ENCODE measurements around the gene PARS2.

- no peak for TF ChIP-seq SIN3A (IDR thresholded peaks at IDR 0.05; ENCODE audit: borderline replicate concordance, insufficient read depth, low read length)
- no peak for TF ChIP-seq TAF1 (IDR thresholded peaks at IDR 0.05; ENCODE audit: borderline replicate concordance, insufficient read depth, low read length)
- no peak for TF ChIP-seq POLR2AphosphoS5 (IDR thresholded peaks at IDR 0.05; ENCODE audit: low read depth, low read length)
Measured at GRCh38 chr1:54782588-54782987, 18.3 kb upstream of the PARS2 start.
